Adipose tissue (tissue), 3 donors: ENCODE measurements around the gene GLT6D1. TPM values are rescaled to one million over a fixed set of nuclear protein-coding genes. Genes with fewer than 3 reads are reported as not detected.
"Not testable (repeated sequence)": the region's sequence is repeated elsewhere in the genome, so short reads cannot be mapped to it uniquely, and the experiment has no call there.

Experiments
- H3K27ac ChIP-seq: one replicate; pipeline ENCODE4 v1.5.1; 2013; ENCODE audit warnings: low read depth, low read length
- WGBS, 3 donors: extraction: QIAGEN DNeasy Blood & Tissue Kit; methylation state at CpG; one replicate each; pipeline ENCODE4 v1.1.7; 2013; 5-methylcytosine and 5-hydroxymethylcytosine counted together
- polyA plus RNA-seq, 3 donors: library from polyadenylated mRNA; stranded (reverse); fragments of 200-250 nt; gene quantifications; one replicate each; pipeline ENCODE4 v1.2.3, GENCODE V29; 2013
- donor health status: healthy with polysubstance abuse.
- donor health status: Bipolar disorder and iron deficiency.
- donor health status: healthy.

Gene GLT6D1
- polyA plus RNA-seq, 3 donors: not detected

- H3K27ac ChIP-seq: no peak overlapping the region
Measured at GRCh38 chr9:135644631-135645218, 5.4 kb upstream of the GLT6D1 start.

DNA sequence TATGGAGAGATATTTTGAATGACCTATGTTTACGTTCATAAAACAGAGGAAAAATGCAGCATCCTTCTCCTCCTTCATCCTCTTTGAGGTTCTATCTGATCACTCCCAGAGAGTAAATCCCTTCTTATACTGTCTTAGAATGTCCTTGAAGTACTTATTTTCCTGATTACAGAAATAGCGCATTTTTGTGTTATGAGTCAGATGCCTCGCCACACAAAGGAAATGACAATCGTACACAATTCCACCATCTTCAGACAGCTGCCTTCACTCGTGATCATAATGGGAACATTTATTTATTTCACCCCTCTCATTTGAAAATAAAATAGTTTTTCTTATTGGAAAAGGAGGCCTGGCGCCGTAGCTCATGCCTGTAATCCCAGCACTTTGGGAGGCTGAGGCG lies 2.4 kb upstream of the GLT6D1 start:
- whole genome bisulfite sequencing, 3 donors: 69 to 76% (median 71%) methylated on average over 8 of the region's 8 CpGs

More at GRCh38 chr9:135644631-135645218, 5.4 kb upstream of the GLT6D1 start:
- 77 to 85% (median 81%) methylated on average over 5 of the region's 5 CpGs for WGBS, 3 donors

GRCh38 chr9:135641047-135641446 lies 1.7 kb upstream of the GLT6D1 start:
- 78 to 88% (median 83%) methylated on average over 7 of the region's 7 CpGs for WGBS, 3 donors
- H3K27ac ChIP-seq: no peak overlapping the region

More for the DNA sequence above, 2.4 kb upstream of the GLT6D1 start:
- no peak overlapping the region for H3K27ac ChIP-seq

DNA sequence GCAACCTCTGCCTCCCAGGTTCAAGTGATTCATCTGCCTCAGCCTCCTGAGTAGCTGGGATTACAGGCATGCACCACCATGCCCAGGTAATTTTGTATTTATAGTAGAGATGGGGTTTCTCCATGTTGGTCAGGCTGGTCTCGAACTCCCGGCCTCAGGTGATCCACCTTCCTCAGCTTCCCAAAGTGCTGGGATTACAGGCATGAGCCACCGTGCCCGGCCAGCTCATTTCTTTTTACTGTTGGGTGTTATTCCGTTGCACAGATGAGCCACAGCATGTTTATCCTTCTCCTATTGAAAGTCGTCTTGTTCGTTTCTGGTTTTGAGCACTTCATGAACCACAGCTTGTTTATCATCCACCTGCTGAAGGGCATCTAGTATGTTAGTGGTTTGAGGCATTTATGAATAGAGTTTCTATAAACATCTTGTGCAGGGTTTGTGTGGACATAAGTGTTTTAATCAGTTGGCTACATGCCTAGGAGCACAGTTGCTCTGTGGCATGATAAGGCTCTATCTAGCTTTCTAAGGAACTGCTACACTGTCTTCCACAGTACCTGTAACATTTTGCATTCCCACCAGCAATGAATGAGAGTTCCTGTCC lies 2.3 kb downstream of the GLT6D1 start:
- WGBS, 3 donors: 71 to 80% (median 79%) methylated on average over 7 of the region's 7 CpGs
- not testable (repeated sequence) for H3K27ac ChIP-seq

DNA sequence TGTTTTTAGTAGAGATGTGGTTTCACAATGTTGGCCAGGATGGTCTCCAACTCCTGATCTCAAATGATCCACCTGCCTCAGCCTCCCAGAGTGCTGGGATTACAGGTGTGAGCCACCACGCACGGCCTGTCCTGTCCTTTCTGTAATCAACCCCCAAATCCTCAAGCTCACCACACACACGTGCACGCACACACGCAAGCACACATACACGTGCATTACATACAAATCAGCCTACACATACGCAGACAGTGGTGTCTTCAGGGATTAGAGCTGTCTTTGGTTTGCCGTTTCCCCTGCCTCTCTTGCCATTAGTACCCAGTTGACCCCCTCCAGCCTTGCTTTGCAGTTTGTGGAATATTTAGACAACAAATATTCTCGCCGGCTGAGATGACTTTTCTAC lies 6.5 kb downstream of the GLT6D1 start:
- 82 to 93% (median 87%) methylated on average over 10 of the region's 10 CpGs for WGBS, 3 donors
- no peak overlapping the region for H3K27ac ChIP-seq

GRCh38 chr9:135624282-135624681 lies 15.1 kb downstream of the GLT6D1 start:
- no peak overlapping the region for H3K27ac ChIP-seq
- 81 to 92% (median 91%) methylated on average over 14 of the region's 14 CpGs for WGBS, 3 donors

GRCh38 chr9:135622415-135623020 lies 16.8 kb downstream of the GLT6D1 start:
- H3K27ac ChIP-seq: no peak overlapping the region
- WGBS, 3 donors: 57 to 74% (median 62%) methylated on average over 11 of the region's 11 CpGs

GRCh38 chr9:135620558-135620957 lies 18.8 kb downstream of the GLT6D1 start:
- WGBS, 3 donors: 57 to 64% (median 64%) methylated on average over 7 of the region's 7 CpGs
- H3K27ac ChIP-seq: no peak overlapping the region

DNA sequence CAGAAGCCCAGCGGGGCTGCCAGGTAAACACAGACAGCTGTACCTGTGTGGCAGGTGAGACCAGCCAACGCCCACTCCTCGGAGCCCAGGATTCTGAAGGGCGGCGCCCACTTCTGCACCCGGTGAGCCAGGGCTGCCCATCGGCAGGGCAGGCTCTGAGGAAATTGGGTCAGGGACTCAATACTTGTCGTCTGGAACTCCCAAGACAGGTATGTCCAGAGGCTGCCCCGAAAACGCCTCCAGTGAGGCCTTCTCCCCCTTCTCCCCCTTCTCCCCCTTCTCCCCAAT lies 19.8 kb downstream of the GLT6D1 start:
- no peak overlapping the region for H3K27ac ChIP-seq
- WGBS, 3 donors: 62 to 78% (median 69%) methylated on average over 10 of the region's 10 CpGs

DNA sequence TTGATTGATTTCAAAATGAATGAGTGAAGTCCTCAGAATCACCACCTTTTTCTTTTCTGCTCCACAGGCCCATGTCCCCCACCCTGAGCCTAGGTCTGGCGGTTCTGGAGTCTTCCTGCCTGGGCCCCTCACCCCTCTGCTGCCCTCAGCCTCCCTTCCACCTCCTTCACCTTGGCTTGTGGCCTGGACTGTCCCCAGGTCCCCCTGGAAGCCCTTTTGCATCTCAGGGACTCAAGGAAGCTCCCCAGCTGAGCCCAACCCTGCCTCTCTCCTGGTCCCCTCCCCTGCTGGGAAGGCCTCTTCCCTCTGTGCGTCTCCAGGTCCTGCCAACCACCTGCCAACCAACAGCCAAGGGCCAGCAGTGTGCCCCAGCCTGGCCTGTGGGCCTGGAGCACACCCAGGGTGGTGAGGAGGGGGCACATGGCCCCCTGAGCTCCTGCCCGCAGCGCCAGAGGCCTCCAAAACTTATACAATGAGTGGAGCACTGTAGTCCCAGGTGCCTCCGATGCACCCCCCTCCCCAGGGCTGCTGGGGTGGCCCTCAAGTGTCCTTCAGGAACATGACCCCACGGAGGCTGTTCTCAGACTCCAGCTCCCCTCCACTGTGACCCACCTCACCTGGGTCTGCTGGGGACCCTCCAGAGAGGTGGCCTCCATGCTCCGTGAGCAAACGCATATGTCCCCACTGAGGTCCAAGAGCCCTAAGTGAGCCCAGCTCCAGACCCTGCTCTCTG lies 20.3 kb downstream of the GLT6D1 start:
- no peak overlapping the region for H3K27ac ChIP-seq
- 68 to 84% (median 78%) methylated on average over 7 to 8 of the region's 8 CpGs for WGBS, 3 donors

DNA sequence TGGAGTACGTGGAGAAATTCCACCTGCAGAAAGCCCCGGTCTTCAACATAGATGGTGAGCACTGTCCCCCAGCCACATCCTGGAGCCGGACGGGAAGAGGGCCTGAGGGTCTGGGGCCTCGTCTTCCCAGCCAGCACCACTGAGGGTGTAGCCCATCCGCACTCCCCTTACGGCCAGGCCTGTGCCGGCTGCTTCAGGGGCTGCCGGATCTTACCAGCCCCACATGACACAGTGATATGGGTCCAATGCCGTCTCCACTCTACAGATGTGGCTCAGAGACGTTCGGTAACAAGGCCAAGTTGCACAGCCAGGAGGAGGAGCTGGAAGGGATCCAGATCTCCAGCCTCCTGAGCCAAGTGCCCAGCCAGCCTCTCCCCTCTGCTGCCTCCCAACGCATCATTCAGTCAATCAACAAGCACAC lies 21.3 kb downstream of the GLT6D1 start:
- no peak overlapping the region for H3K27ac ChIP-seq
- 68 to 89% (median 78%) methylated on average over 13 of the region's 13 CpGs for WGBS, 3 donors

- H3K27ac ChIP-seq: no peak overlapping the region
- WGBS, 3 donors: 74 to 80% (median 77%) methylated on average over 13 of the region's 13 CpGs
Measured at GRCh38 chr9:135617538-135617900, 21.8 kb downstream of the GLT6D1 start.

- WGBS, 3 donors: 68 to 73% (median 70%) methylated on average over 34 of the region's 34 CpGs
Measured at GRCh38 chr9:135616619-135617537, 22.5 kb downstream of the GLT6D1 start.

GRCh38 chr9:135615666-135616618 lies 23.4 kb downstream of the GLT6D1 start:
- WGBS, 3 donors: 53 to 58% (median 57%) methylated on average over 30 to 31 of the region's 31 CpGs

More at GRCh38 chr9:135616619-135617537, 22.5 kb downstream of the GLT6D1 start:
- no peak overlapping the region for H3K27ac ChIP-seq

GRCh38 chr9:135614821-135615665 lies 24.3 kb downstream of the GLT6D1 start:
- no peak overlapping the region for H3K27ac ChIP-seq
- 68 to 77% (median 73%) methylated on average over 29 of the region's 29 CpGs for WGBS, 3 donors

More at GRCh38 chr9:135615666-135616618, 23.4 kb downstream of the GLT6D1 start:
- H3K27ac ChIP-seq: no peak overlapping the region

- WGBS, 3 donors: 60 to 77% (median 74%) methylated on average over 34 of the region's 34 CpGs
- no peak overlapping the region for H3K27ac ChIP-seq
Measured at GRCh38 chr9:135613946-135614805, 25.2 kb downstream of the GLT6D1 start.
